Sigmoid colon (tissue), 4 donors: ENCODE data around the gene DGCR6L.

Source experiments
- CTCF ChIP-seq, 4 experiments: fragments of 450-650 bp in 3 of 4; fragments of 200-600 bp in 1 of 4; IDR thresholded peaks; one replicate each; pipeline ENCODE4 v1.5.1; 2016 to 2019; ENCODE audit warnings: antibody characterized with exemption in 4 of 4, mild to moderate bottlenecking in 3 of 4, moderate library complexity in 2 of 4
- EP300 ChIP-seq, 4 donors: sonication (generic); formaldehyde crosslinking; IDR thresholded peaks; one replicate each; pipeline ENCODE4 v1.6.1; 2017; ENCODE audit warnings: antibody characterized with exemption in 4 of 4
- POLR2A ChIP-seq, 2 donors: fragments of 450-650 bp; IDR thresholded peaks; one replicate each; pipeline ENCODE4 v1.6.1; 2016; ENCODE audit warnings: antibody characterized with exemption in 2 of 2, mild to moderate bottlenecking in 2 of 2, moderate library complexity in 2 of 2

DNA sequence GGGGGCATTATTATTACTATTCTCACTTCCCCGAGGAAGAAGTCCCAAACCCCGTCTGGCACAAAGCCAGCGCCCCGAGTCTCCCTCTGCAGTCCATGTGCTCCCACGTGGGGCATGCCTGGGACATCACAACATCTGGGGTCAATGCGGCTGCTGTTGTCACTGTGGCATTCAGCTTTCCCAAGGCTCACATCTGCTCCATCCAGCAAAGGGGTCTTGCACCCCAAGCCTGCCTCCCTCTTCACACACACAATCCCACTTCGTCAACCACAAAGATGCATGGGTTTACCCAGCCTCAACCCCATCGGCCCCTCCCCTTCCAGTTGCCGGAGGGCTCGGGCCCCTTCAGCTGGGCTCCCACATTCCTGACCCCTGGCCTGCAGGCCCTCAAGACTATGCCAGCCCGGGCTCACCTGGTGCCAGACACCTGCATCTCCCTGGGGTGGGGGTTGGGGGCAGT, 28.2 kb downstream of the DGCR6L start:
- TF ChIP-seq CTCF (IDR thresholded peaks at IDR 0.05), result no peak
- TF ChIP-seq POLR2A (IDR thresholded peaks at IDR 0.05), result no peak
- TF ChIP-seq EP300 (IDR thresholded peaks at IDR 0.05), result no peak
